Body of pancreas (tissue), 4 donors: ENCODE results near the gene ESF1. TPM values are rescaled to one million over a fixed set of nuclear protein-coding genes. Genes with fewer than 3 reads are reported as not detected.

Source experiments
- ATAC-seq: fragments of 150-250 bp; one replicate; pipeline ENCODE4 v1.9.1; 2016
- DNase-seq, 4 donors: peaks; one replicate each; pipeline ENCODE4 v3.0.0-alpha.2; 2019
- H3K27ac ChIP-seq, 4 donors: fragments of 200-600 bp; sonication (generic); 1 replicate in 3 of 4; 2 replicates in 1 of 4; pipeline versions ENCODE4 v1.5.1 to v1.6.1; 2016 to 2019; ENCODE audit warnings: mild to moderate bottlenecking in 1 of 4, mixed read lengths in 1 of 4, moderate library complexity in 1 of 4
- H3K27me3 ChIP-seq, 2 donors: fragments of 200-600 bp; sonication (generic); one replicate each; pipeline ENCODE4 v1.6.0; 2016; ENCODE audit warnings: mild to moderate bottlenecking in 1 of 2
- H3K36me3 ChIP-seq, 2 donors: fragments of 200-600 bp; sonication (generic); replicated peaks in 1 of 2; 2 replicates each; pipeline ENCODE4 v1.5.1; 2016; ENCODE audit warnings: low read depth in 2 of 2; ENCODE audit not compliant: insufficient read depth in 1 of 2
- H3K4me1 ChIP-seq: fragments of 200-600 bp; sonication (generic); one replicate; pipeline ENCODE4 v1.6.0; 2016
- H3K4me3 ChIP-seq, 2 donors: fragments of 200-600 bp; sonication (generic); 1 replicate in 1 of 2; 2 replicates in 1 of 2; pipeline ENCODE4 v1.5.1; 2016 to 2019
- H3K9me3 ChIP-seq, 3 donors: fragments of 200-600 bp; sonication (generic); 1 replicate in 2 of 3; 2 replicates in 1 of 3; pipeline ENCODE4 v1.5.1; 2016
- CTCF ChIP-seq, 7 experiments: fragments of 450-650 bp in 4 of 7; fragments of 200-600 bp in 3 of 7; sonication (generic) in 3 of 7; IDR thresholded peaks; one replicate each; pipeline ENCODE4 v1.5.1; 2016 to 2019; ENCODE audit warnings: antibody characterized with exemption in 7 of 7
- POLR2A ChIP-seq, 3 donors: fragments of 450-650 bp; IDR thresholded peaks; one replicate each; pipeline ENCODE4 v1.6.1; 2016; ENCODE audit warnings: antibody characterized with exemption in 3 of 3, mild to moderate bottlenecking in 2 of 3
- WGBS, 2 donors: methylation state at CpG; one replicate each; pipeline ENCODE4 v1.1.5; 2017; 5-methylcytosine and 5-hydroxymethylcytosine counted together
- intact Hi-C: fragments of 100-400 bp; cut with DNase I; formaldehyde crosslinking; loops from one replicate; pipeline ENCODE4 v1.15.1; 2023
- total RNA-seq, 2 donors: library from RNA; depleted of rRNA; stranded (reverse); fragments of >200 nt; gene quantifications; one replicate each; pipeline ENCODE4 v1.1.0, GENCODE V29; 2016

ESF1 gene
- total RNA-seq, 2 donors from 2014 or later, result 12.5 to 16.5 TPM

DNA sequence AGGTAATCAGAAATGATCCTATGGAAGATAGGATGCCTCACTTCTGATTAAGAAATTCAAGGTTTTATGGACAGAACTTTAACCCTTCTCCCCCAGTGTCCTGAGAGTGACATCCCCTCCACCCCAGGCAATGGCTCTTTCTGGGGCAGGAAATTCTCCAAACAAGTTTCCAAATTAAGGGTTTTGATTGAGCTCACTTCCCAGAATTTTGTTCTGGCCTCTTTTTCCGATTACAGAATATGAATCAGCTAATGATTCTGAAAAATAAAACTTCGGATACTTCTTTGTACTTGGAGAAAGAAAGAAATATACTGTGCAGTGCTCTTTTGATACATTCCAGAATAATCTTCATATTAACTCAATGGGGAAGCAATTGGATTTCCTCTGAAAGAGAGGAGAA lies 113.2 kb downstream of the ESF1 start:
- Histone ChIP-seq H3K36me3 (no peaks in the 10 kb centered on the region), H3K9me3 (no peaks in the 10 kb centered on the region), H3K27ac (no peak overlapping the region), H3K4me3 (no peak overlapping the region), H3K4me1 (no peaks in the 10 kb centered on the region), H3K27me3 (no peaks in the 10 kb centered on the region)
- intact Hi-C loops, result no loop called here
- TF ChIP-seq CTCF (IDR thresholded peaks at IDR 0.05) (no peak), POLR2A (IDR thresholded peaks at IDR 0.05) (no peak)
- ATAC-seq (no peak), DNase-seq (no peak)
- 53 to 69% methylated on average over 2 of the region's 2 CpGs for WGBS, 2 donors

DNA sequence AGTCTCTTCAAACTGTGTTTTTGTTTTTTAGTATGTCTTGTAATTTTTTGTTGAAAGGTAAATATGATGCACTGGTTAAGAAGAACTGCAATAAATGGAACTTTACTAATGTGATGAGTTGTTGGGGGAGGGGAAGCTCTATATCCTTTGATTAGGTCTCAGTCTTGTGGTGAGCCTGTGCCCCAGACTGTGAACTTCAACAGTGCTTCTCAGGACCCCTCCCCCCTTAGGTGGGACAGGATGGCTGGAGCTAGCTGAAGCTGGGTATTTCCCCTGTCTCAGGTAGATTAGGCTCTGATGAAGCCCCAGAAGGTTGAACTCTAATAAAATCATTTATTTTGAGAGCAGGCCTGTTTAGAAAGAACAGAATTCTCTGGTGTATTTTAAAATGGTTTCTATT lies 114.6 kb downstream of the ESF1 start:
- TF ChIP-seq POLR2A (IDR thresholded peaks at IDR 0.05) (no peak), CTCF (IDR thresholded peaks at IDR 0.05) (no peak)
- H3K36me3 ChIP-seq, result no peaks in the 10 kb centered on the region
- H3K4me1 ChIP-seq, result no peaks in the 10 kb centered on the region
- H3K27ac ChIP-seq, result no peak overlapping the region
- H3K4me3 ChIP-seq, result no peak overlapping the region
- ATAC-seq (no peak), DNase-seq (no peak)
- intact Hi-C loops, result no loop called here
- H3K9me3 ChIP-seq, result no peaks in the 10 kb centered on the region
- H3K27me3 ChIP-seq, result no peaks in the 10 kb centered on the region

DNA sequence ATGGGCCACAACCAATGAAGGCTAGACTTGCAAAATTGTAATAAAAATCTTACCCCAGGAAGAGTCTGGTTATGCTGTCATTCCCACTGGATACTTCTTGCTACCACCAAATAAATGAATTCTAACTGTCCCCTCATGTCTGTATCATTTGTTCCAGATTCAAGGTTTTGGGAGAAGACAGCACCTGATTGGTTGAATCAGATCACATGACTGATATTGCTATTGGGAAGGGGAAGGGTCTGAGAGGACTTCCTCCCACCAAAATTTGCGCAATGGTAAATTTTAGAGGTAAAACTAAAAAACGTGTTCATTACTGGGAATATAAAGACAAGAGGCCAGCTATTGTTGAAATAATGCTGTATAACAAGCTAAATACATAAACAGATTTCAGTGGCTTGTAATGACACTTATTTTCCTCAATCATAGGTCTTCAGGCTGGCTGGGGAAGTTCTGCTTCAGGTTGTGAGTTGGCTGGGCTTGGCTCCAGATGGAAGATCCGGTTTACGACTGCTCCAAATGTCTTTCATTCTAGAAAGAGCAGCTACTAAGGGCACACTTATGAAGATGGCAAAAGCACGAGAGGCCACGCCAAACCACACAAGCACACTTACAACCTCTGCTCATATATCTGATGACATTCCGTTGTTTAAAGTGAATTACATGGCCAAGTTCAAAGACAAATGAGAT lies 118.9 kb downstream of the ESF1 start:
- H3K9me3 ChIP-seq, result no peaks in the 10 kb centered on the region
- ATAC-seq (no peak), DNase-seq (no peak)
- H3K4me1 ChIP-seq, result no peaks in the 10 kb centered on the region
- H3K4me3 ChIP-seq, result no peak overlapping the region
- TF ChIP-seq POLR2A (IDR thresholded peaks at IDR 0.05), result no peak
- TF ChIP-seq CTCF (IDR thresholded peaks at IDR 0.05), result no peak
- intact Hi-C loops, result no loop called here
- H3K36me3 ChIP-seq, result no peaks in the 10 kb centered on the region
- H3K27ac ChIP-seq, result no peak overlapping the region
- 76 to 78% methylated on average over 7 of the region's 7 CpGs for WGBS, 2 donors
- no peaks in the 10 kb centered on the region for H3K27me3 ChIP-seq

Other genes with a start within 250 kb of the ESF1 start
- 10 to 100 TPM in 1 of 2 donors, 1 to 10 TPM in 1; 8.0 to 11.5 TPM for gene TASP1, start 146.0 kb downstream of the ESF1 start, total RNA-seq
- 1 to 10 TPM; 4.4 to 6.3 TPM for gene NDUFAF5, start 109 bp upstream of the ESF1 start, total RNA-seq
- not detected for gene SEL1L2, start 205.7 kb upstream of the ESF1 start, total RNA-seq
- 10 to 100 TPM in 1 of 2 donors, 1 to 10 TPM in 1; 8.3 to 21.8 TPM for gene MACROD2, start 210.6 kb upstream of the ESF1 start, total RNA-seq